Astrocyte (in vitro differentiated cells and primary cell): ENCODE measurements around the gene GPI. TPM values are rescaled to one million over a fixed set of nuclear protein-coding genes. Genes with fewer than 3 reads are reported as not detected.

Source experiments
- DNase-seq: peaks from one replicate; pipeline ENCODE4 v3.0.0-alpha.2; 2010; ENCODE audit warnings: low read depth
- FAIRE-seq: peaks from 2 replicates; lab custom pipeline; 2011; peaks lifted over from hg19 to GRCh38; lab: Jason Lieb, UNC
- H2AFZ ChIP-seq: 2 replicates; pipeline ENCODE4 v1.6.0; 2012; ENCODE audit warnings: low read depth, low read length, inconsistent platforms
- H3K27ac ChIP-seq: 2 replicates; pipeline ENCODE4 v1.5.1; 2011; ENCODE audit warnings: low read depth, low read length, inconsistent platforms
- H3K27me3 ChIP-seq: 2 replicates; pipeline ENCODE4 v1.6.0; 2011; ENCODE audit warnings: low read length, inconsistent platforms; ENCODE audit not compliant: insufficient read depth
- H3K36me3 ChIP-seq: 2 replicates; pipeline ENCODE4 v1.5.1; 2011; ENCODE audit warnings: low read length, inconsistent platforms; ENCODE audit not compliant: insufficient read depth
- H3K4me1 ChIP-seq: 2 replicates; pipeline ENCODE4 v1.5.1; 2011; ENCODE audit warnings: low read length, inconsistent platforms; ENCODE audit not compliant: insufficient read depth
- H3K4me2 ChIP-seq: 2 replicates; pipeline ENCODE4 v1.6.0; 2012; ENCODE audit warnings: low read length, inconsistent platforms
- H3K4me3 ChIP-seq: 2 replicates; pipeline ENCODE4 v1.5.1; 2011; ENCODE audit warnings: low read depth, mild to moderate bottlenecking, low read length, inconsistent platforms; ENCODE audit not compliant: insufficient read depth
- H3K79me2 ChIP-seq: 2 replicates; pipeline ENCODE4 v1.6.0; 2012; ENCODE audit warnings: mild to moderate bottlenecking, low read length, inconsistent platforms; ENCODE audit not compliant: insufficient read depth
- H3K9ac ChIP-seq: 2 replicates; pipeline ENCODE4 v1.6.0; 2012; ENCODE audit warnings: mild to moderate bottlenecking, low read length, inconsistent platforms
- H3K9me3 ChIP-seq: 2 replicates; pipeline ENCODE4 v1.5.1; 2012; ENCODE audit warnings: low read depth, mild to moderate bottlenecking, low read length, inconsistent platforms; ENCODE audit not compliant: insufficient read depth
- H4K20me1 ChIP-seq: 2 replicates; pipeline ENCODE4 v1.6.0; 2012; ENCODE audit warnings: low read length, inconsistent platforms; ENCODE audit not compliant: insufficient read depth
- H3K27ac Mint-ChIP-seq: one replicate; pipeline ENCODE4 v1.8.0; 2021; ENCODE audit warnings: mild to moderate bottlenecking, mixed read lengths; ENCODE audit not compliant: unreplicated experiment
- H3K27me3 Mint-ChIP-seq: one replicate; pipeline ENCODE4 v1.8.0; 2021; ENCODE audit warnings: low read depth, mixed read lengths; ENCODE audit not compliant: unreplicated experiment
- H3K36me3 Mint-ChIP-seq: one replicate; pipeline ENCODE4 v1.8.0; 2021; ENCODE audit warnings: low read depth, mixed read lengths; ENCODE audit not compliant: unreplicated experiment
- H3K4me1 Mint-ChIP-seq: one replicate; pipeline ENCODE4 v1.8.0; 2021; ENCODE audit warnings: low read depth, mixed read lengths; ENCODE audit not compliant: unreplicated experiment
- H3K4me3 Mint-ChIP-seq: one replicate; pipeline ENCODE4 v1.8.0; 2021; ENCODE audit warnings: mild to moderate bottlenecking, moderate library complexity, mixed read lengths; ENCODE audit not compliant: unreplicated experiment
- H3K9me3 Mint-ChIP-seq: one replicate; pipeline ENCODE4 v1.8.0; 2021; ENCODE audit warnings: mild to moderate bottlenecking, mixed read lengths; ENCODE audit not compliant: unreplicated experiment
- EZH2 ChIP-seq: IDR thresholded peaks from 2 replicates; pipeline ENCODE4 v1.6.1; 2012; ENCODE audit warnings: mild to moderate bottlenecking, low read length, inconsistent platforms; ENCODE audit not compliant: insufficient read depth
- total RNA-seq: library from RNA; stranded (reverse); gene quantifications from 2 replicates; pipeline ENCODE4 v1.2.1, GENCODE V29; 2021
- TF ChIP-seq, protein P1 (sequence below): IDR thresholded peaks from 2 replicates; pipeline ENCODE4 v1.5.1; 2011; ENCODE audit warnings: low read depth, mild to moderate bottlenecking, inconsistent platforms, low read length, moderate library complexity; ENCODE audit not compliant: insufficient read depth

The GPI gene
- total RNA-seq, 1 donor from 2014 or later: 249 TPM

DNA sequence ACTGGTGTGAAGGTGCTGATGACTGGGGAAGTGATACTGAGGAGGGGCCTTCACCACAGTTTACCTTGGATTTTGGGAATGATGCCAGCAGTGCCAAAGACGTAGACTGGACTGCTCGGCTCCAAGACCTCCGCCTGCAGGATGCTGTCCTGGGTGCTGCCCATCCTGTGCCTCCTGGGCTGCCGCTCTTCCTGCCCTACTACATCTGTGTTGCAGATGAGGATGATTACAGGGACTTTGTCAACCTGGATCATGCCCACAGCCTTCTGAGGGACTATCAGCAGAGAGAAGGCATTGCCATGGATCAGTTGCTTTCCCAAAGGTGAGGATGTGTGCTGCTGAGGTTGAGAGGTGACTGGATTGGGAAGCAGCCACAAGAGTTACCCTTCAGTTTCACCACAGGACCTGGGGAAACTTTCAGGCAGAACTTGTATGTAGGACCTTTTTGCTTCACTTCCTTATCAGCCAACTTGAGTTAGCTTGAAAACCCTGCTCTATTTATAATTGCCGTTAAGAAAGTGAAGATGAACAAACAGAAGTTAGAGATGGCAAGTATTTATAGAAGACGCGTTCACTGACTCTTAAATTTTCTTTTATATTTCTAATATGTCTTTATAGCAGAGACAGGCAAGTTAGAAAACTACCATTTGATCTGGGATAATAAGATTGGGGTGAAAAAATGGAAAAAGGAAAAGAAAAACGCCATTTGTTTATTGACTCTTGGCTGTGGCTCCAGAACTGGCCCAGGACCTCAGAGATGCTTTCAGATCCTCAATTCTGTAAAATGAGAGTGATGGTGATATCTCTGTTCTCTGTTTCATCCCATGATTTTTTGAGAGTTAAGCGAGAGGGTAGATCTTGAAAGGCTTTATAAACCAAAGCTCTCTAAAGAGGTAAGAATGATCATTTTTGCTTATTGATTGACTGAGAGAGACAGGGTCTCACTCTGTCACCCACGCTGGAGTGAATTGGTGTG lies 44.5 kb downstream of the GPI start:
- H3K27ac ChIP-seq: no peak overlapping the region
- no peaks in the 10 kb centered on the region for H3K9me3 ChIP-seq
- no peaks in the 10 kb centered on the region for H3K27me3 Mint-ChIP-seq
- H3K4me3 ChIP-seq: no peak overlapping the region
- no peaks in the 10 kb centered on the region for H3K4me1 Mint-ChIP-seq
- no peaks in the 10 kb centered on the region for H3K9me3 Mint-ChIP-seq
- no peaks in the 10 kb centered on the region for H4K20me1 ChIP-seq
- H3K79me2 ChIP-seq: peaks cover 5% of the 10 kb centered on the region
- H3K36me3 ChIP-seq: no peaks in the 10 kb centered on the region
- TF ChIP-seq, protein P1, sequence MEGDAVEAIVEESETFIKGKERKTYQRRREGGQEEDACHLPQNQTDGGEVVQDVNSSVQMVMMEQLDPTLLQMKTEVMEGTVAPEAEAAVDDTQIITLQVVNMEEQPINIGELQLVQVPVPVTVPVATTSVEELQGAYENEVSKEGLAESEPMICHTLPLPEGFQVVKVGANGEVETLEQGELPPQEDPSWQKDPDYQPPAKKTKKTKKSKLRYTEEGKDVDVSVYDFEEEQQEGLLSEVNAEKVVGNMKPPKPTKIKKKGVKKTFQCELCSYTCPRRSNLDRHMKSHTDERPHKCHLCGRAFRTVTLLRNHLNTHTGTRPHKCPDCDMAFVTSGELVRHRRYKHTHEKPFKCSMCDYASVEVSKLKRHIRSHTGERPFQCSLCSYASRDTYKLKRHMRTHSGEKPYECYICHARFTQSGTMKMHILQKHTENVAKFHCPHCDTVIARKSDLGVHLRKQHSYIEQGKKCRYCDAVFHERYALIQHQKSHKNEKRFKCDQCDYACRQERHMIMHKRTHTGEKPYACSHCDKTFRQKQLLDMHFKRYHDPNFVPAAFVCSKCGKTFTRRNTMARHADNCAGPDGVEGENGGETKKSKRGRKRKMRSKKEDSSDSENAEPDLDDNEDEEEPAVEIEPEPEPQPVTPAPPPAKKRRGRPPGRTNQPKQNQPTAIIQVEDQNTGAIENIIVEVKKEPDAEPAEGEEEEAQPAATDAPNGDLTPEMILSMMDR: no peak
- TF ChIP-seq EZH2: no peak
- no peak overlapping the region for H2AFZ ChIP-seq
- no peak for DNase-seq
- no peak overlapping the region for H3K4me3 Mint-ChIP-seq
- H3K9ac ChIP-seq: no peak overlapping the region
- no peak overlapping the region for H3K4me2 ChIP-seq
- no peak for FAIRE-seq
- peaks cover 6% of the 10 kb centered on the region for H3K36me3 Mint-ChIP-seq
- peaks cover 2% of the 10 kb centered on the region for H3K4me1 ChIP-seq
- H3K27ac Mint-ChIP-seq: no peak overlapping the region
- no peaks in the 10 kb centered on the region for H3K27me3 ChIP-seq

GRCh38 chr19:34411216-34411615 lies 46.2 kb downstream of the GPI start:
- Histone ChIP-seq H3K36me3 (peaks cover 9% of the 10 kb centered on the region), H3K9me3 (no peaks in the 10 kb centered on the region), H3K79me2 (no peaks in the 10 kb centered on the region), H3K4me3 (no peak overlapping the region), H3K27ac (no peak overlapping the region), H3K4me2 (no peak overlapping the region), H3K9ac (no peak overlapping the region), H4K20me1 (no peaks in the 10 kb centered on the region), H2AFZ (no peak overlapping the region), H3K27me3 (no peaks in the 10 kb centered on the region), H3K4me1 (no peaks in the 10 kb centered on the region)
- no peak overlapping the region for H3K27ac Mint-ChIP-seq
- H3K4me1 Mint-ChIP-seq: peaks cover 3% of the 10 kb centered on the region
- no peak overlapping the region for H3K4me3 Mint-ChIP-seq
- peaks cover 8% of the 10 kb centered on the region for H3K36me3 Mint-ChIP-seq
- H3K9me3 Mint-ChIP-seq: no peaks in the 10 kb centered on the region
- TF ChIP-seq EZH2: no peak
- TF ChIP-seq, protein P1: no peak
- no peak for FAIRE-seq
- DNase-seq: no peak
- H3K27me3 Mint-ChIP-seq: no peaks in the 10 kb centered on the region
